DND-41 (cell line): ENCODE measurements around the gene GTF2A2.

ENCODE experiments used
- ATAC-seq: fragments of 200-7000 bp; cut with Tn5 transposase; 3 replicates; pipeline ENCODE4 v1.9.1; 2021; ENCODE audit warnings: low read depth; ENCODE audit not compliant: insufficient read depth
- DNase-seq: peaks from one replicate; pipeline ENCODE4 v3.0.0-alpha.2; 2020
- H2AFZ ChIP-seq: 2 replicates; pipeline ENCODE4 v1.6.0; 2012; ENCODE audit warnings: low read depth, low read length
- H3K27ac ChIP-seq: 2 replicates; pipeline ENCODE4 v1.5.1; 2012; ENCODE audit warnings: low read length, inconsistent platforms
- H3K27me3 ChIP-seq: fragments of 200-600 bp; sonication (generic); 2 replicates; pipeline ENCODE4 v1.6.0; 2012; ENCODE audit warnings: low read length, mild to moderate bottlenecking, inconsistent platforms; ENCODE audit not compliant: insufficient read depth, poor library complexity
- H3K36me3 ChIP-seq: 2 replicates; pipeline ENCODE4 v1.5.1; 2012; ENCODE audit warnings: low read length, inconsistent platforms; ENCODE audit not compliant: insufficient read depth
- H3K4me1 ChIP-seq: 2 replicates; pipeline ENCODE4 v1.5.1; 2012; ENCODE audit warnings: mild to moderate bottlenecking, low read length; ENCODE audit not compliant: insufficient read depth
- H3K4me2 ChIP-seq: 2 replicates; pipeline ENCODE4 v1.6.0; 2012; ENCODE audit warnings: mild to moderate bottlenecking, moderate library complexity, low read length, inconsistent platforms; ENCODE audit not compliant: insufficient read depth
- H3K4me3 ChIP-seq, 2 experiments: fragments of 200-600 bp in 1 of 2; shearing (Covaris generic) in 1 of 2; 2 replicates each; pipeline ENCODE4 v1.5.1; 2012 to 2016; ENCODE audit warnings: inconsistent platforms in 2 of 2, low read length in 2 of 2, mild to moderate bottlenecking in 2 of 2, low read depth in 1 of 2, moderate library complexity in 1 of 2
- H3K79me2 ChIP-seq: 2 replicates; pipeline ENCODE4 v1.6.0; 2012; ENCODE audit warnings: low read length, inconsistent platforms; ENCODE audit not compliant: insufficient read depth
- H3K9ac ChIP-seq: 2 replicates; pipeline ENCODE4 v1.6.0; 2012; ENCODE audit warnings: low read depth, mild to moderate bottlenecking, inconsistent platforms, low read length, moderate library complexity
- H3K9me3 ChIP-seq: 2 replicates; pipeline ENCODE4 v1.5.1; 2012; ENCODE audit warnings: low read length, moderate library complexity, mild to moderate bottlenecking, inconsistent platforms; ENCODE audit not compliant: insufficient read depth, severe bottlenecking
- H4K20me1 ChIP-seq: 2 replicates; pipeline ENCODE4 v1.6.0; 2012; ENCODE audit warnings: low read length; ENCODE audit not compliant: insufficient read depth
- EZH2 ChIP-seq: IDR thresholded peaks from 3 replicates; pipeline ENCODE4 v1.6.1; 2012; ENCODE audit warnings: borderline replicate concordance, low read depth, mild to moderate bottlenecking, moderate library complexity, low read length, inconsistent platforms; ENCODE audit not compliant: severe bottlenecking
- TF ChIP-seq, protein P1 (sequence below): IDR thresholded peaks from 2 replicates; pipeline ENCODE4 v1.5.1; 2012; ENCODE audit warnings: borderline replicate concordance, low read length, moderate library complexity, mild to moderate bottlenecking; ENCODE audit not compliant: poor library complexity, severe bottlenecking; ENCODE audit errors: extremely low read depth

Gene GTF2A2

DNA sequence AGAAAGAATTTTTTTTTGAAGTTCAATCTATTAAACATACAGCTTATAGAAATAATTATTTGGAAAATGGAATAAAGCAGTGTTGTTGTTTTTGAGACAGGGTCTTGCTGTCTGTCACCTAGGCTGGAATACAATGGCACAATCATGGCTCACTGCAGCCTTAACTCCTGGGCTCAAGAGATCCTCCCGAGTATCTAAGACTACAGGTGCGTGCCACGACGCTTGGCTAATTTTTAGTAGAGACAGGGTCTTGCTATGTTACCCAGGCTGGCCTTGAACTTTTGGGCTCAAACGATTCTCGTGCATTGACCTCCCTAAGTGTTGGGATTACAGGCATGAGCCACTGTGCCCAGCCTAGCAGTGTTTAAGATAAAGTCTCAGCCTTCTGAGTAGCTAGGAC lies 23.0 kb upstream of the GTF2A2 start:
- H3K4me2 ChIP-seq: no peak overlapping the region
- no peak overlapping the region for H3K4me3 ChIP-seq
- peaks cover 76% of the 10 kb centered on the region for H3K36me3 ChIP-seq
- no peak for ATAC-seq
- DNase-seq: no peak
- H3K4me1 ChIP-seq: peaks cover 8% of the 10 kb centered on the region
- H4K20me1 ChIP-seq: peaks cover 26% of the 10 kb centered on the region
- no peaks in the 10 kb centered on the region for H3K9me3 ChIP-seq
- H3K27me3 ChIP-seq: no peaks in the 10 kb centered on the region
- no peak overlapping the region for H3K27ac ChIP-seq
- H2AFZ ChIP-seq: no peak overlapping the region
- H3K79me2 ChIP-seq: peaks cover 51% of the 10 kb centered on the region
- TF ChIP-seq, protein P1, sequence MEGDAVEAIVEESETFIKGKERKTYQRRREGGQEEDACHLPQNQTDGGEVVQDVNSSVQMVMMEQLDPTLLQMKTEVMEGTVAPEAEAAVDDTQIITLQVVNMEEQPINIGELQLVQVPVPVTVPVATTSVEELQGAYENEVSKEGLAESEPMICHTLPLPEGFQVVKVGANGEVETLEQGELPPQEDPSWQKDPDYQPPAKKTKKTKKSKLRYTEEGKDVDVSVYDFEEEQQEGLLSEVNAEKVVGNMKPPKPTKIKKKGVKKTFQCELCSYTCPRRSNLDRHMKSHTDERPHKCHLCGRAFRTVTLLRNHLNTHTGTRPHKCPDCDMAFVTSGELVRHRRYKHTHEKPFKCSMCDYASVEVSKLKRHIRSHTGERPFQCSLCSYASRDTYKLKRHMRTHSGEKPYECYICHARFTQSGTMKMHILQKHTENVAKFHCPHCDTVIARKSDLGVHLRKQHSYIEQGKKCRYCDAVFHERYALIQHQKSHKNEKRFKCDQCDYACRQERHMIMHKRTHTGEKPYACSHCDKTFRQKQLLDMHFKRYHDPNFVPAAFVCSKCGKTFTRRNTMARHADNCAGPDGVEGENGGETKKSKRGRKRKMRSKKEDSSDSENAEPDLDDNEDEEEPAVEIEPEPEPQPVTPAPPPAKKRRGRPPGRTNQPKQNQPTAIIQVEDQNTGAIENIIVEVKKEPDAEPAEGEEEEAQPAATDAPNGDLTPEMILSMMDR: no peak
- no peak for TF ChIP-seq EZH2
- H3K9ac ChIP-seq: no peak overlapping the region

DNA sequence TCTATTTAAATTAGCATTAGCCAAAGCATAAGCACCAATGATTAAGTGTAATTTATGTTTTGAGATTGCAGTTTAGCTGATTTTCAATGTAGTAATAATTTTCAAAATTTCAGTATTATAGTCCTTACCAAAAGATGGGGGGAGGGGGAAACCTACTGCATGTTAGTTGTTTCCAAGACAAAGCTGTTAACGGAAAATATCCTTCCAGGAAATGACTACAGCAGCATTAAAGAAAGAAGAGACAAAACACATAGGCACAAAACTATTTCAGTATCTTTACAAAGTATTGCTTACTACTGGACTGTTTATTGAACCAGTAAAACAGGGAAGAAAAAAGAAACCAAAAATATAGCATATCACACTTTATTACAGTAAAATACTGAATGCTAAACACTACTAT lies 21.3 kb upstream of the GTF2A2 start:
- Histone ChIP-seq H3K9ac (no peak overlapping the region), H3K27me3 (no peaks in the 10 kb centered on the region), H3K4me1 (no peaks in the 10 kb centered on the region), H2AFZ (no peak overlapping the region), H3K4me2 (no peak overlapping the region), H3K36me3 (peaks cover 84% of the 10 kb centered on the region), H3K79me2 (peaks cover 33% of the 10 kb centered on the region), H3K4me3 (no peak overlapping the region), H3K9me3 (no peaks in the 10 kb centered on the region), H3K27ac (no peak overlapping the region), H4K20me1 (peaks cover 11% of the 10 kb centered on the region; the same call in 1 of the 2 replicates)
- TF ChIP-seq, protein P1: no peak
- no peak for TF ChIP-seq EZH2
- ATAC-seq (no peak), DNase-seq (no peak)

DNA sequence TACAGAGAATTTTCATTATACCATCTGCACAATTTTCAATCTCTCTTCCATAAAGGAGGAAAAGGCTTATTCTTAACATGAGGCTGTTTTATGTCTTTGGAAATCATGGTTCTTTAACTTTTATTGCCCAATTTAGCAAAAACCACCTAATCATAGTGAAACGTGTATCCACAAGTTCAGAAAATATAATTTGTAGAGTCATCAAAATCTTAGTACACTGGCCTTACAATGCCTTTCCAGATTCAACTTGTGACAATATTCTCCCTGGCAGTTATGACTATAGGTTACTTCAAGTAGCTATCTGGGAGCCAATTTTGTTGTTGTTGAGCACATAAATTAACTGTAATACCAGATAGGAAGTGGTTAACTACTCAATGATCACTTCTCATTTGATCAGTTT lies 20.9 kb upstream of the GTF2A2 start:
- Histone ChIP-seq H3K27ac (no peak overlapping the region), H4K20me1 (peaks cover 7% of the 10 kb centered on the region; the same call in 1 of the 2 replicates), H3K4me1 (no peaks in the 10 kb centered on the region), H3K9ac (no peak overlapping the region), H3K9me3 (no peaks in the 10 kb centered on the region), H3K27me3 (no peaks in the 10 kb centered on the region), H3K4me2 (no peak overlapping the region), H3K4me3 (no peak overlapping the region), H3K36me3 (peaks cover 88% of the 10 kb centered on the region), H3K79me2 (peaks cover 29% of the 10 kb centered on the region), H2AFZ (no peak overlapping the region)
- ATAC-seq (no peak), DNase-seq (no peak)
- TF ChIP-seq, protein P1: no peak

DNA sequence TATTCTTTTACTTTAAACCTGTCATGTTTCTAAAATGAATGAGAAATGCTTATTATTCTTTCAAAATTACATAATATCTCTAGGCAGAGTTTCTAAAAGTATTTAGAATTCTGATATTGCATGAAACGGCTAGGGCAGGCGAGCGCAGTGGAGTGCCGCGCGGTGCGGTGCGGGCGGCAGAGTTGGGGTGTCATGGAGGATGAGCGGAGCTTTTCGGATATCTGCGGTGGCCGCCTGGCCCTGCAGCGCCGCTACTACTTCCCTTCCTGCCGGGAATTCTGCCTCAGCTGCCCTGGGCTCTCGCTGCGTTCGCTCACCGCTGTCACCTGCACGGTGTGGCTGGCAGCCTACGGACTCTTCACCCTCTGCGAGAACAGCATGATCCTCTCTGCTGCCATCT lies 19.2 kb upstream of the GTF2A2 start:
- H3K27ac ChIP-seq: no peak overlapping the region
- ATAC-seq (no peak), DNase-seq (no peak)
- H3K9me3 ChIP-seq: no peaks in the 10 kb centered on the region
- H3K36me3 ChIP-seq: peaks cover 90% of the 10 kb centered on the region
- peaks cover 15% of the 10 kb centered on the region for H3K79me2 ChIP-seq
- no peak overlapping the region for H3K4me2 ChIP-seq
- no peaks in the 10 kb centered on the region for H3K27me3 ChIP-seq
- H2AFZ ChIP-seq: no peak overlapping the region
- peaks cover 3% of the 10 kb centered on the region; the same call in 1 of the 2 replicates for H4K20me1 ChIP-seq
- no peaks in the 10 kb centered on the region for H3K4me1 ChIP-seq
- H3K9ac ChIP-seq: no peak overlapping the region
- H3K4me3 ChIP-seq: no peak overlapping the region
- TF ChIP-seq, protein P1: no peak
- no peak for TF ChIP-seq EZH2
